HEK293T (cell line): ENCODE results near the gene GALT.

Experiments
- CTCF ChIA-PET: fragments of 350-600 bp; formaldehyde crosslinking; extraction: SDS; loops from one replicate; lab custom pipeline; 2021; ENCODE audit warnings: antibody characterized with exemption, inconsistent platforms; lab: Yijun Ruan, JAX
- POLR2A ChIA-PET: fragments of 350-600 bp; formaldehyde crosslinking; extraction: SDS; loops from one replicate; lab custom pipeline; 2020; ENCODE audit warnings: antibody characterized with exemption, inconsistent platforms; lab: Yijun Ruan, JAX
- DNase-seq: peaks from one replicate; pipeline ENCODE4 v3.0.0; 2012; ENCODE audit warnings: mixed read lengths; ENCODE audit errors: extremely low spot score
- ARNT ChIP-seq: fragments of 450-650 bp; IDR thresholded peaks from 2 replicates; pipeline ENCODE4 v1.6.1; 2017; ENCODE audit warnings: mild to moderate bottlenecking
- BHLHE40 ChIP-seq: fragments of 450-650 bp; IDR thresholded peaks from 2 replicates; pipeline ENCODE4 v1.6.1; 2016; ENCODE audit warnings: mild to moderate bottlenecking, moderate library complexity, borderline replicate concordance
- CTBP1 ChIP-seq: fragments of 450-650 bp; IDR thresholded peaks from 2 replicates; pipeline ENCODE4 v1.6.1; 2016; ENCODE audit warnings: borderline replicate concordance
- ELF4 ChIP-seq: fragments of 450-650 bp; IDR thresholded peaks from 2 replicates; pipeline ENCODE4 v1.6.1; 2017; ENCODE audit warnings: antibody characterized with exemption
- FOXA1 ChIP-seq: fragments of 450-650 bp; IDR thresholded peaks from 2 replicates; pipeline ENCODE4 v1.6.1; 2016; ENCODE audit warnings: mild to moderate bottlenecking
- FOXK2 ChIP-seq: fragments of 450-650 bp; IDR thresholded peaks from 2 replicates; pipeline ENCODE4 v1.6.1; 2016; ENCODE audit warnings: mild to moderate bottlenecking
- FOXM1 ChIP-seq: fragments of 450-650 bp; IDR thresholded peaks from 2 replicates; pipeline ENCODE4 v1.6.1; 2017; ENCODE audit warnings: mild to moderate bottlenecking, borderline replicate concordance
- HDGF ChIP-seq: fragments of 450-650 bp; IDR thresholded peaks from 2 replicates; pipeline ENCODE4 v1.6.1; 2017; ENCODE audit warnings: antibody characterized with exemption, borderline replicate concordance
- L3MBTL2 ChIP-seq: fragments of 450-650 bp; conservative IDR thresholded peaks from 2 replicates; pipeline ENCODE4 v1.6.1; 2016; ENCODE audit warnings: mild to moderate bottlenecking
- LEF1 ChIP-seq: fragments of 450-650 bp; IDR thresholded peaks from 2 replicates; pipeline ENCODE4 v1.6.1; 2017; ENCODE audit warnings: mild to moderate bottlenecking, borderline replicate concordance
- NFRKB ChIP-seq: fragments of 450-650 bp; IDR thresholded peaks from 2 replicates; pipeline ENCODE4 v1.6.1; 2016; ENCODE audit warnings: mild to moderate bottlenecking, moderate library complexity
- SP1 ChIP-seq: fragments of 450-650 bp; IDR thresholded peaks from 2 replicates; pipeline ENCODE4 v1.6.1; 2017
- SUZ12 ChIP-seq: fragments of 450-650 bp; IDR thresholded peaks from 2 replicates; pipeline ENCODE4 v1.6.1; 2016; ENCODE audit warnings: mild to moderate bottlenecking
- TARDBP ChIP-seq: fragments of 450-650 bp; IDR thresholded peaks from 2 replicates; pipeline ENCODE4 v1.6.1; 2016
- ZNF384 ChIP-seq: fragments of 450-650 bp; IDR thresholded peaks from 2 replicates; pipeline ENCODE4 v1.6.1; 2016
- TF ChIP-seq, protein P1 (sequence below): fragments of 450-650 bp; IDR thresholded peaks from 2 replicates; pipeline ENCODE4 v1.6.1; 2016

GALT gene

DNA sequence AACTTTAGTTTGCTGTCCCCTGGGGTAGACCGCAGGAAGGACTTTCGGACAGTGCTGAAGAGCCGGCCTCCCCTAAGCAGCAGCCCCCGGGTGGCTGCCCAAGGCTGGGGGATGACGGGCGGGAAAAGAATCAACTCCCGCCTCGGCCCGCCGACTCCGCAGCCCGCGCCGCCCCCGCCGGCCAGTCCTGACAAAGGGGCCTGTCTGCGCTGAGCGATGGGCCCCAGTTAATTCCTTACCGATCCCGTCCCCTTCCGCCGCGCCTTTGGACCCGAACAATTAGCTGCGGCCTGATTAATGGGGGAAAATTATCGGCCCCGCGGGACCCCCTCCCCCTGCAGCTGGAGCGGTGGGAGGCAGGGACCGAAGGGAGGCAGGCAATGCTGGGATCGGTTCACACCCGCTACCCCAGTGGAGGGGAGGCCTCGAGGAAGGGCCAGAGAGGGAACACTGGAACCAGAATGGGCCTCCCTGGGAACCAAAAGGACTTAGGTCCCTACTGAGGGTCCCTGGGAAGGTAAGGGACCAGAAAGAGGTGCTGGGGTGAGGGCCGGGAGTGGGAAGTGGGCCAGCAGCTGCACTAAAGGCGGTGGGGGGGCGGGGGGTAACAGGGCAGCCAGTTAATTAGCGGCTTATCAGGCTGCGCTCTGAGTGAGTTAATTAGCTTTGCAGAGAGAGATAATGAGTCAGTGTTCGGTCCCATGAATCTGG, 21.8 kb upstream of the GALT start:
- ChIA-PET CTCF (no interaction called here), POLR2A (no interaction called here)
- TF ChIP-seq HDGF (no peak), CTBP1 (no peak), LEF1 (no peak), L3MBTL2 (no peak), NFRKB (no peak), FOXM1 (no peak), SUZ12 (no peak), BHLHE40 (no peak), ZNF384 (no peak), SP1 (no peak), FOXA1 (no peak), TARDBP (no peak), FOXK2 (no peak), ELF4 (no peak), ARNT (no peak)
- TF ChIP-seq, protein P1, sequence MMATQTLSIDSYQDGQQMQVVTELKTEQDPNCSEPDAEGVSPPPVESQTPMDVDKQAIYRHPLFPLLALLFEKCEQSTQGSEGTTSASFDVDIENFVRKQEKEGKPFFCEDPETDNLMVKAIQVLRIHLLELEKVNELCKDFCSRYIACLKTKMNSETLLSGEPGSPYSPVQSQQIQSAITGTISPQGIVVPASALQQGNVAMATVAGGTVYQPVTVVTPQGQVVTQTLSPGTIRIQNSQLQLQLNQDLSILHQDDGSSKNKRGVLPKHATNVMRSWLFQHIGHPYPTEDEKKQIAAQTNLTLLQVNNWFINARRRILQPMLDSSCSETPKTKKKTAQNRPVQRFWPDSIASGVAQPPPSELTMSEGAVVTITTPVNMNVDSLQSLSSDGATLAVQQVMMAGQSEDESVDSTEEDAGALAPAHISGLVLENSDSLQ, result no peak
- DNase-seq, result no peak

DNA sequence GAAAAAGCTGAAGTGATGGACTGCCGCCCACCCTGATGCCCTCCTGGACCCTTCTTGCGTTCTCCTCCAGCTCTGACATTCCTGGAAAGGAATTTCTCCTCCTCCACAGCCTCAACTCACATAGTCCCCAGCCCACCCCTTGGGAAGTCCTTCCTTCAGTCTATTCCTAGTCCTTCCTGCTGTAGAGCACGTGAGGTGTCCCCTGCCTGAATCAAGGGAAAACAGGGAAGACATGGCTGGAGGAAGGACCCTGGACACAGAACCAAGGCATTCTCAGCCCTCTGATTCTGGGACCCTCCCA, 21.3 kb upstream of the GALT start:
- no peak for TF ChIP-seq FOXM1
- TF ChIP-seq ARNT, result no peak
- TF ChIP-seq SP1, result no peak
- TF ChIP-seq FOXK2, result no peak
- no peak for TF ChIP-seq FOXA1
- no peak for TF ChIP-seq NFRKB
- TF ChIP-seq BHLHE40, result no peak
- TF ChIP-seq, protein P1, result no peak
- TF ChIP-seq ELF4, result no peak
- no peak for TF ChIP-seq LEF1
- TF ChIP-seq HDGF, result no peak
- no peak for TF ChIP-seq SUZ12
- no peak for TF ChIP-seq TARDBP
- TF ChIP-seq ZNF384, result no peak
- no peak for TF ChIP-seq CTBP1
- TF ChIP-seq L3MBTL2, result no peak
- ChIA-PET CTCF (no interaction called here), POLR2A (no interaction called here)
- no peak for DNase-seq

DNA sequence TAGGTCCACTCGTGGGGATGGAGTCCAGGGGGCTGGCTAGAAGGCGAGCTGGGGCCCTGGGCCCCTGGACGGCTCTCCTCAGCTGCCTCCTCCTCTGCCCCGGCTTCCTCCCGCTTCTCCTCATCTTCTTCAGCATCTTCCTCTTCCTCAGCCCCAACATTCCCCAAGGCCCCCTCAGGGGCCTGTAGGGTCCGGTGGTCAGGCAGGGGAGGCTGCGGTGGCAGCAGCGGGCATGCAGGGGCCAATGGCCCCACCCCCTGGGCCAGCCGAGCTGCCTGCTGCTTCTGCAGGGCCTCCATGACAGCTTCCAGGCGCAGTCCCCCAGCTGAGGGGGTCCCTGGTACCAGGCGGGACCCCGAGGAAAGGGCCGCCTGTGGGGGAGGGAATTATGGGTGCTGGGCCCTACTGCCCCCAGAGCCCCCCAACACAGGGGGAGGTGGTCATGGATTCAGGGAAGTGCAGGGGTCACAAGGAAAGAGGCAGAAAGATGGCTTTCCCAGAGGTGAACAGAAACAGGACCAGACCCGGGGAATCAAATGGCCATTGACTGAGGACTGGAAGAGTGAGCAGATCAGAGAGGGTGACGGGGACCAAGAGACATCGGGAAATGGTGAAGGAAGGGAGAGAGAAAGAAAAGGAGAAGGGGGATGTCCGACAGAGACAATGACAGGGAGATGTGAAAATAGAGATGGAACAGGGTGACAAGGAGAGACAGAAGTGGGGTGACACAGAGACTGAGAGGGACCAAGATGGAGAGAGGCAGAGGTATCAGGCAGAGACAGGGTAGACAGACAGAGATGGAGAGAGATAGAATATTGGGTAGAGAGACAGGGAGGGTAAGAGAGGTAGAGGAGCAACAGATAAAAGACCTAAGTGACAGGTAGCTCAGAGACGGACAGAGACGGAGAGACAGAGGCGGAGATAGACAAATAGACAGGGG, 18.5 kb upstream of the GALT start:
- CTCF ChIA-PET, result no interaction called here
- POLR2A ChIA-PET, result interaction anchor here (1.1 kb wide), 1 partner anchor 7 kb away, joined by 3 read pairs; the partner anchor contains the start of gene DCTN3

DNA sequence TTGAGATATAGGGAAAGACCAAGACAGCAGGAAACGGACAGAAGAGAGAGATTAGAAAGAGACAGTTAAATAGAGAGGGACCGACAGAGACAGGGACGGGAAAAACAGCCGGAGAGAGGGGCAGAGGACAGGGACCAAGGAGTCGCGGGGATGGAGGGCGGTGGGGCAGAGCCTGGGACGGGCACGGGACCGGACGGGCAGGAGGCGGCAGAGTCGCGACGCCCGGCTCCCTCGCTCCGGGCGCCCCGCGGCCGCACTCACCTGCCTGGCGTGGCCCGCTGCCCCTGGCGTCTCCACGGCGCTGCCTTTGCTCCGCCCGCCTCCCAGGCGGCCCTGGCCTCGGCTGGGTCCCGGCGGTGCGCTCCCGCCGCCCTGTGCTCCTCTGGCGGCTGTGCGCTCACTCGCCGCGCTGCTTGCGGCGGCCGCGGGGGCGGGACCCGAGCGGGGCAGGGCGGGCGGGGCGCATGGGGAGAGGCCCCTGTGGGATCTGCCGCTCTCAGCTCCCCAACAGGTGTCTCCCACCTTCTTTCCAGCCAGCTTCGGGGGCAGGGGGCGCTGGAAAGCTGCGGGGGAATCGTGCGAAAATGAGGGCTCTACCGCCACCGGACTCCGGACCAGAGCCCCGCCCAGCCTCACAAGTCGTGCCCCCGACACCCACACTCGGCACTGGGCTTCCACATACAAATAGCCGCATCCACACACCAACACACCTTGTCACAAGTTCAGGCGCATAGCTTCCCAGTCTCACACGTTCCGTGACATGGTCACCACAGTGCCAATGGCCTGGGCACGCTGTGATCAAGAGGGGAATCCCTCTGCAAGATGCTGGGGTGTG, 17.6 kb upstream of the GALT start, which contains the start of gene ARID3C:
TSS of gene ARID3C (minus strand) at position 411 of the 835 bp plus-strand sequence. CDS start 1,052 bp downstream, outside the sequence.
- TF ChIP-seq ARNT (no peak), ELF4 (no peak), FOXK2 (no peak), LEF1 (no peak), ZNF384 (no peak), NFRKB (no peak), FOXM1 (no peak), SUZ12 (no peak), FOXA1 (no peak), SP1 (no peak), CTBP1 (no peak), L3MBTL2 (no peak), BHLHE40 (no peak)
- TF ChIP-seq, protein P1, result no peak
- DNase-seq, result peak; percentile 58
- ChIA-PET CTCF (no interaction called here), POLR2A (interaction anchor here (0.6 to 1.1 kb wide), 2 partner anchors 8 to 211 kb away, joined by 3 read pairs; partner anchors contain the start of gene DCTN3)

More for the DNA sequence above, 18.5 kb upstream of the GALT start:
- no peak for DNase-seq
- no peak for TF ChIP-seq SP1
- TF ChIP-seq L3MBTL2, result no peak
- TF ChIP-seq CTBP1, result no peak
- TF ChIP-seq FOXM1, result no peak
- TF ChIP-seq BHLHE40, result no peak
- no peak for TF ChIP-seq TARDBP
- TF ChIP-seq FOXK2, result no peak
- no peak for TF ChIP-seq ARNT
- TF ChIP-seq ELF4, result no peak
- TF ChIP-seq HDGF, result no peak
- no peak for TF ChIP-seq SUZ12
- no peak for TF ChIP-seq FOXA1
- TF ChIP-seq ZNF384, result no peak

DNA sequence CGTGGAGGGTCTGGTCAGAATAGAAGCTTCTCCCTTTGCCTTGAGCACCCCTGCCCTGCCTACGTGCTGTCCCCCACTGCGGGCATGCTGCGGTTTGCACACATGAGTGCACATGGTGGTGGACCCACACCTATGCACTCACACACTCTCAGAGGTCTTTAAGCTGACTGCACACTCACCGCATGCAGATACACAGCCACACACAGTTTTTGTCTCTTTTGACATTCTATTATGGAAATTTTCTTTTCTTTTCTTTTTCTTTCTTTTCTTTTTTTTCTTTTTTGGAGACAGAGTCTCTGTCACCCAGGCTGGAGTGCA, 17.0 kb upstream of the GALT start:
- TF ChIP-seq, protein P1, result no peak
- no peak for TF ChIP-seq ARNT
- no peak for DNase-seq
- CTCF ChIA-PET, result no interaction called here
- POLR2A ChIA-PET, result interaction anchor here (0.6 to 1.1 kb wide), 2 partner anchors 9 to 212 kb away, joined by 3 read pairs; partner anchors contain the start of gene DCTN3
